Neuronal stem cell (in vitro differentiated cells): ENCODE data around the gene SH3PXD2A.

Source experiments
- DNase-seq: peaks from one replicate; pipeline ENCODE4 v3.0.0-alpha.2; 2013; ENCODE audit warnings: low spot score
- H2AFZ ChIP-seq: one replicate; pipeline ENCODE4 v1.6.1; 2013; ENCODE audit warnings: mild to moderate bottlenecking, low read length, inconsistent platforms
- H2AK5ac ChIP-seq: 2 replicates; pipeline ENCODE4 v1.6.1; 2013; ENCODE audit warnings: low read depth, mild to moderate bottlenecking, inconsistent platforms, low read length, moderate library complexity, mixed read lengths
- H2BK120ac ChIP-seq: 2 replicates; pipeline ENCODE4 v1.6.1; 2013; ENCODE audit warnings: low read depth, mild to moderate bottlenecking, inconsistent platforms, low read length, moderate library complexity, mixed read lengths
- H2BK12ac ChIP-seq: one replicate; pipeline ENCODE4 v1.6.1; 2013; ENCODE audit warnings: low read length, inconsistent platforms
- H2BK15ac ChIP-seq: 2 replicates; pipeline ENCODE4 v1.6.1; 2013; ENCODE audit warnings: mild to moderate bottlenecking, low read length, inconsistent platforms, mixed read lengths
- H2BK5ac ChIP-seq: one replicate; pipeline ENCODE4 v1.6.1; 2013; ENCODE audit warnings: inconsistent platforms, mild to moderate bottlenecking, low read length, moderate library complexity
- H3K14ac ChIP-seq: one replicate; pipeline ENCODE4 v1.6.1; 2013; ENCODE audit warnings: low read length, inconsistent platforms
- H3K18ac ChIP-seq: 2 replicates; pipeline ENCODE4 v1.6.1; 2013; ENCODE audit warnings: low read length, inconsistent platforms
- H3K23ac ChIP-seq: 2 replicates; pipeline ENCODE4 v1.6.1; 2013; ENCODE audit warnings: low read depth, mild to moderate bottlenecking, mixed read lengths, low read length, inconsistent platforms; ENCODE audit not compliant: poor library complexity
- H3K27ac ChIP-seq: replicated peaks from 3 replicates; pipeline ENCODE4 v1.5.1; 2013; ENCODE audit warnings: low read length, inconsistent platforms
- H3K27me3 ChIP-seq, 3 experiments: 2 replicates each; pipeline ENCODE4 v1.6.1; 2013; ENCODE audit warnings: low read length in 3 of 3, mild to moderate bottlenecking in 2 of 3, inconsistent platforms in 1 of 3, low read depth in 1 of 3, mixed read lengths in 1 of 3, moderate library complexity in 1 of 3; ENCODE audit not compliant: control insufficient read depth in 3 of 3, insufficient read depth in 3 of 3
- H3K36me3 ChIP-seq, 2 donors: replicated peaks in 1 of 2; 2 replicates each; pipeline ENCODE4 v1.6.1; 2013; ENCODE audit warnings: low read length in 2 of 2; ENCODE audit not compliant: control insufficient read depth in 2 of 2, insufficient read depth in 2 of 2
- H3K4ac ChIP-seq: 2 replicates; pipeline ENCODE4 v1.6.1; 2013; ENCODE audit warnings: inconsistent platforms, mild to moderate bottlenecking, low read length, moderate library complexity
- H3K4me1 ChIP-seq, 2 donors: 1 replicate in 1 of 2; 2 replicates in 1 of 2; pipeline ENCODE4 v1.6.1; 2013; ENCODE audit warnings: low read length in 2 of 2, low read depth in 1 of 2; ENCODE audit not compliant: control insufficient read depth in 2 of 2, insufficient read depth in 1 of 2
- H3K4me2 ChIP-seq: one replicate; pipeline ENCODE4 v1.6.1; 2013; ENCODE audit warnings: mild to moderate bottlenecking, low read length, inconsistent platforms; ENCODE audit not compliant: insufficient read depth, poor library complexity, severe bottlenecking
- H3K4me3 ChIP-seq, 2 donors: 2 replicates each; pipeline ENCODE4 v1.5.1; 2013; ENCODE audit warnings: low read length in 2 of 2, mild to moderate bottlenecking in 2 of 2, inconsistent platforms in 1 of 2, moderate library complexity in 1 of 2
- H3K79me1 ChIP-seq: one replicate; pipeline ENCODE4 v1.6.1; 2013; ENCODE audit warnings: low read depth, mild to moderate bottlenecking, inconsistent platforms, low read length, moderate library complexity
- H3K9ac ChIP-seq: one replicate; pipeline ENCODE4 v1.6.1; 2013; ENCODE audit warnings: mild to moderate bottlenecking, low read depth, low read length, inconsistent platforms; ENCODE audit not compliant: poor library complexity
- H3K9me3 ChIP-seq, 2 donors: replicated peaks in 1 of 2; 2 replicates each; pipeline versions ENCODE3 to v1.6.1; 2013; ENCODE audit warnings: low read length in 2 of 2, mild to moderate bottlenecking in 2 of 2, inconsistent platforms in 1 of 2, low read depth in 1 of 2, mixed read lengths in 1 of 2, moderate library complexity in 1 of 2; ENCODE audit not compliant: control insufficient read depth in 2 of 2, insufficient read depth in 1 of 2
- H4K8ac ChIP-seq: one replicate; pipeline ENCODE4 v1.6.1; 2013; ENCODE audit warnings: low read depth, mild to moderate bottlenecking, inconsistent platforms, low read length, moderate library complexity
- H4K91ac ChIP-seq: one replicate; pipeline ENCODE4 v1.6.1; 2013; ENCODE audit warnings: low read length, low read depth, mild to moderate bottlenecking, inconsistent platforms; ENCODE audit not compliant: poor library complexity
- WGBS, 2 donors: extraction: QIAGEN DNeasy Blood & Tissue Kit; methylation state at CpG; one replicate each; pipeline ENCODE4 v1.1.7; 2013; ENCODE audit warnings: missing lambda C conversion rate in 2 of 2, mixed read lengths in 1 of 2; ENCODE audit not compliant: insufficient read length in 2 of 2, insufficient replicate concordance in 1 of 2; ENCODE audit errors: extremely low coverage in 2 of 2; 5-methylcytosine and 5-hydroxymethylcytosine counted together

The SH3PXD2A gene

DNA sequence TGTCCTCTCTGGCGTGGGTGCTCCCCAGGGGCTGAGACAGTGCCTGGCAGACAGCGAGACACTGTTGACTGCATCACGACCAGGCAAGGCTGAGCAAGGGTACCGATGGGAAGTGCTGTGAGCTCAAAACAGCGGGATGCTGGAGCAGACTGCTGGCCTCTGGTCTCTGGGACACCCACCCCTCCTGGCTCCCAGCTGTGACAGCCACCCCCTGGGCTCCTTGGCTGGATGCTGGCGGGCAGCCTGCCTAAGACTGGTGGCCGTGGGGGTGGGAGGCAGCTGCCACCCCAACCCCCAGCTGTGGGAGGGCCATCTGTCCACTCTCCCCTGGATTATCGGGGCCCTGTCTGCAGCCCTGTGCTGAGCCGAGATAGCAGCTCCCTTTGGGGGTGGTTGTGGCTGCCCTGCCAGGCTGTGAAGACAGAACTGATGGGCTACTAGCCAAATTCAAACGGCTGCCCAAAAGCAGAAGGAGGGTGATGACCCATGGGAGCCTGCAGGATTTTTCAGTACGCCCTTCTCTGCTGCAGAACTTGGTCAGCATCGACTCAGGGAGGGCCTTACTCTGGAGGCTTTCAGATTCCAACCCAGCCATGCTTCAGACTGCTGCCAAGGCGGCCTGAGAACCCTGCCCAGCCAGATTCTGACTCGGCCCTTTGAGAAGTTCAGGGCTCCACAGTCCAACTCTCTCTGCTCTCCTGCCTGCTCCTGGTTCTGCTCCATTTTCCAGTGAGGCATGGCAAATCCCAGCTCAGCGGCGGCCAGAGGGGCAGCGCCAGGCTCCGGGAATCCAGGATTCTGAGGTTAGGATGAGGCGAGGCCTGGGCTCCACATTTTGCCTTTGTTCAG, 236.6 kb downstream of the SH3PXD2A start:
- Histone ChIP-seq H2AK5ac (peak overlapping the region; percentile 22), H3K9me3 (peaks cover 0 to 2% of the 10 kb centered on the region in 2 donors), H2BK120ac (no peak overlapping the region), H4K91ac (no peak overlapping the region), H3K79me1 (no peaks in the 10 kb centered on the region), H3K23ac (peak overlapping the region; percentile 38), H2BK12ac (no peak overlapping the region), H3K18ac (no peak overlapping the region), H3K4ac (no peak overlapping the region), H3K27me3 (no peaks in the 10 kb centered on the region), H3K4me1 (peaks cover 4 to 7% of the 10 kb centered on the region in 2 donors), H3K9ac (no peak overlapping the region), H3K4me2 (no peak overlapping the region), H4K8ac (no peak overlapping the region), H3K36me3 (peaks cover 5 to 26% of the 10 kb centered on the region in 2 donors), H3K27ac (no peak overlapping the region), H2BK15ac (no peak overlapping the region), H3K14ac (peak overlapping the region; percentile 51), H2BK5ac (peak overlapping the region; percentile 68), H3K4me3 (no peak overlapping the region), H2AFZ (no peak overlapping the region)
- WGBS, 2 donors, result no CpG with 5 or more reads among the region's 19 CpGs
- DNase-seq, result no peak

DNA sequence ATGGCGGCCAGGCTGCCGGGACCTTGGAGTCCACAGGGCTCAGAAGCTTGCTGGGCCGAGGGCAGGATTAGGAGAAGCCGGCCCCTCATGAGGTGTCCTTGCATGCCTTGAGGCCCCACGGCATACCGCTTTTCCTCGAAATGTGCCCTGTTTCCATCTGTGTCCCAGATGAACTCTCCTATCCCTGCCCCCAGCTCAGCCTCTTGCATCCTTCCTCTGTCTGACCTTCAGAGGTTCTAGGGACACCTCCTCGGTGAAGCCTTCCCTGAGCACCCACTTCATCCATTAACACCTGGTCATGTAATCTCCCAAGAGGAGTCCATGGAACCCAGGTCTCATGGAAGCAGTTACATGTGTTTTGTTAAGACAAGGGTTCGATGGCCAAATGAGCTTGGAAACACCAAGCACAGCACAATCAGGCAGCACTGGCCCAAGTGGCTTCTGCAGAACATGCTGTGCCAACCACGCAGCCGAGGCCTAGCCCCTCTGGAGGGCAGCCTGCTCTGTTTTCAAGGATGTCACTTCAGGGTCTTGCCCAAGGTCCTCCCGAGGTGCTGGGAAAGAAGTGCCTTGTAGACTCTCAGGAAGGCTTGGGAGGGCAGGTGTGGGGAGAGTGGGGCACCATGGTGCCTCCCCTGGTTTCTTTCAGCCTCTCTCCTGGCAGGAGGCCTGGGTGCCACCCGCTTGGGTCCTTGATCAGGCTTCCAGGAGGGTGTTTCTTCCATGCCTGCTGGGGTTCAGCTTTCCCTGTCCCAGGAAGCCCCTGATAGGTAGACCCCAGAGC, 237.6 kb downstream of the SH3PXD2A start:
- H3K4me1 ChIP-seq, result peaks cover 4% of the 10 kb centered on the region in 2 donors
- no peak overlapping the region for H3K23ac ChIP-seq
- H3K4me2 ChIP-seq, result no peak overlapping the region
- no peak overlapping the region for H3K9ac ChIP-seq
- peaks cover 5 to 34% of the 10 kb centered on the region in 2 donors for H3K36me3 ChIP-seq
- H3K9me3 ChIP-seq, result peaks cover 0 to 2% of the 10 kb centered on the region in 2 donors
- H2BK15ac ChIP-seq, result no peak overlapping the region
- H2BK120ac ChIP-seq, result no peak overlapping the region
- H3K4me3 ChIP-seq, result no peak overlapping the region
- peak overlapping the region; percentile 53 for H3K18ac ChIP-seq
- no peak for DNase-seq
- no peak overlapping the region for H2BK12ac ChIP-seq
- WGBS, 2 donors, result no CpG with 5 or more reads among the region's 13 CpGs
- no peak overlapping the region for H3K27ac ChIP-seq
- H3K14ac ChIP-seq, result no peak overlapping the region
- H2BK5ac ChIP-seq, result no peak overlapping the region
- no peak overlapping the region for H4K8ac ChIP-seq
- no peak overlapping the region for H2AFZ ChIP-seq
- H2AK5ac ChIP-seq, result no peak overlapping the region
- no peaks in the 10 kb centered on the region for H3K27me3 ChIP-seq
- H3K79me1 ChIP-seq, result no peaks in the 10 kb centered on the region
- H4K91ac ChIP-seq, result no peak overlapping the region
- no peak overlapping the region for H3K4ac ChIP-seq

DNA sequence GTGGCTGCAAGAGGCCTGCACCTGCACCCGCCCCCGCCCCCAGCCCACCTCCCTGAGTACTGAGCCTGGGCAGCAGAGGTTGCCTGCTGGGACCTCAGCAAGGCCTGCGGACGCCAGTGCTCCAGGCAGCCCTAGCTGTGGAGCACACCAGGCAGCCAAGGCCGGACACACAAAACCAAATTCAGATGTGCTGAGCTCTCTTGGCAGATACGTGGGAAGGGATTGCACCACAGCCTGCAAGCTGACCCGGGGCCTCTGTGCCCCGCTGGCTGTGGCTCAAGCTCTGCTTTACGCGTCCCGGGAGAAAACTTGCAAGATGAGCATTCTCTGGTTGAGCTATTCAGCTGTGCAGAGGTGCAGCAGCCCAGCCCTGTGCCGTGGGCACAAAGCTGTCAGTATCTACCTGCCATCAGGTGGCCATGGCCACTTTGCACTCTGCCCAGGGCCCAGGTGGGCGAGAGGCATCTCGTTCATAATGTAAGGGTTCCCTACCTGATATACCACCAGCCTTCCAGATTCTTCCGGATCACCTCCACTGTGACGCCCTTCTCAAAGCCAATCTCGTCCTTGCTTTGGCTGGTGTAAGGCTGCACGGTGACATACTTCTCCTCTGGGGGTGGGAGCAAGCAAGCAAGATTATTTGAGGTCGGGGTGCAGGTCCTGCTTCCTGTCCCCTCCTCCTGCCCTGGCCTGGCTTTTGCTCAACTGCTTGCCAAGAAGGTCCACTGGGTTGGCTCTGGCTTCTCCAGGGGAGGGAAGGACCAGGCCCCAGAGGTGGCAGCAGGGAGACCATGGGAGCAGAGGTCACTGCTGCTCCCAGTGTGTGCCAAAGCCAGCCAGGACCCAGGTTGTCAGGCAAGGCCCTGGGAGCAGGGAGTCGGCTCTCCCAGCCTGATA, 238.4 kb downstream of the SH3PXD2A start:
- H2AK5ac ChIP-seq, result no peak overlapping the region
- H3K23ac ChIP-seq, result no peak overlapping the region
- H3K9me3 ChIP-seq, result peaks cover 0 to 2% of the 10 kb centered on the region in 2 donors
- H3K27ac ChIP-seq, result no peak overlapping the region
- H3K14ac ChIP-seq, result no peak overlapping the region
- no peak overlapping the region for H2BK5ac ChIP-seq
- no CpG with 5 or more reads among the region's 20 CpGs for WGBS, 2 donors
- no peak overlapping the region for H3K4ac ChIP-seq
- no peaks in the 10 kb centered on the region for H3K79me1 ChIP-seq
- DNase-seq, result no peak
- peaks cover 4% of the 10 kb centered on the region in 2 donors for H3K4me1 ChIP-seq
- no peak overlapping the region for H3K4me2 ChIP-seq
- no peak overlapping the region for H2BK12ac ChIP-seq
- peak overlapping the region; percentile 56 for H4K91ac ChIP-seq
- H2AFZ ChIP-seq, result no peak overlapping the region
- no peak overlapping the region for H2BK120ac ChIP-seq
- no peak overlapping the region for H3K4me3 ChIP-seq
- H4K8ac ChIP-seq, result no peak overlapping the region
- no peak overlapping the region for H2BK15ac ChIP-seq
- H3K27me3 ChIP-seq, result no peaks in the 10 kb centered on the region
- no peak overlapping the region for H3K9ac ChIP-seq
- H3K18ac ChIP-seq, result peak overlapping the region; percentile 53
- H3K36me3 ChIP-seq, result peaks cover 5 to 39% of the 10 kb centered on the region in 2 donors
